HG03159 (cell line): Measurements from ENCODE around the gene RBM20.
"Not testable (repeated sequence)": the region's sequence is repeated elsewhere in the genome, so short reads cannot be mapped to it uniquely, and the experiment has no call there.

Experiments
- ATAC-seq: cut with Tn5 transposase; IDR thresholded peaks from one replicate; pipeline ENCODE4 v1.9.1; 2021; ENCODE audit warnings: mild to moderate bottlenecking, moderate library complexity; ENCODE audit not compliant: unreplicated experiment

Gene RBM20

GRCh38 chr10:110647136-110647430 lies 2.9 kb downstream of the RBM20 start:
- no peak for ATAC-seq

GRCh38 chr10:110648692-110649346 lies 4.7 kb downstream of the RBM20 start:
- ATAC-seq = no peak

GRCh38 chr10:110649347-110650264 lies 5.5 kb downstream of the RBM20 start:
- ATAC-seq = no peak

GRCh38 chr10:110650265-110650668 lies 6.1 kb downstream of the RBM20 start:
- ATAC-seq = no peak

- peak; percentile 73 for ATAC-seq
These were observed 7.2 kb downstream of the RBM20 start for GRCh38 chr10:110651044-110651958.

GRCh38 chr10:110652475-110653118 lies 8.5 kb downstream of the RBM20 start:
- ATAC-seq = no peak

- ATAC-seq = no peak
These were observed 11.2 kb downstream of the RBM20 start for GRCh38 chr10:110655320-110655719.

- no peak for ATAC-seq
These were observed 12.5 kb downstream of the RBM20 start for GRCh38 chr10:110656612-110657011.

GRCh38 chr10:110657973-110658691 lies 14.0 kb downstream of the RBM20 start:
- ATAC-seq = no peak

- ATAC-seq = no peak
These were observed 15.4 kb downstream of the RBM20 start for GRCh38 chr10:110659558-110659957.

GRCh38 chr10:110660289-110660688 lies 16.2 kb downstream of the RBM20 start:
- ATAC-seq = not testable (repeated sequence)

- no peak for ATAC-seq
These were observed 17.2 kb downstream of the RBM20 start for GRCh38 chr10:110661292-110661691.

- ATAC-seq = no peak
These were observed 20.6 kb downstream of the RBM20 start for GRCh38 chr10:110664483-110665420.

GRCh38 chr10:110666259-110666658 lies 22.1 kb downstream of the RBM20 start:
- not testable (repeated sequence) for ATAC-seq

- no peak for ATAC-seq
These were observed 22.5 kb downstream of the RBM20 start for GRCh38 chr10:110666673-110667072.

- no peak for ATAC-seq
These were observed 23.6 kb downstream of the RBM20 start for GRCh38 chr10:110667620-110668343.

- no peak for ATAC-seq
These were observed 24.3 kb downstream of the RBM20 start for GRCh38 chr10:110668443-110668842.

GRCh38 chr10:110670335-110670734 lies 26.2 kb downstream of the RBM20 start:
- ATAC-seq = no peak
